ENCODE measurements around the gene NTM. TPM values are rescaled to one million over a fixed set of nuclear protein-coding genes. Genes with fewer than 3 reads are reported as not detected.

The NTM gene
- total RNA-seq, 1 donor from 2014 or later, result 158 TPM

GRCh38 chr11:131373095-131373725, 2.8 kb downstream of the NTM start:
- DNase-seq, result no peak

DNA sequence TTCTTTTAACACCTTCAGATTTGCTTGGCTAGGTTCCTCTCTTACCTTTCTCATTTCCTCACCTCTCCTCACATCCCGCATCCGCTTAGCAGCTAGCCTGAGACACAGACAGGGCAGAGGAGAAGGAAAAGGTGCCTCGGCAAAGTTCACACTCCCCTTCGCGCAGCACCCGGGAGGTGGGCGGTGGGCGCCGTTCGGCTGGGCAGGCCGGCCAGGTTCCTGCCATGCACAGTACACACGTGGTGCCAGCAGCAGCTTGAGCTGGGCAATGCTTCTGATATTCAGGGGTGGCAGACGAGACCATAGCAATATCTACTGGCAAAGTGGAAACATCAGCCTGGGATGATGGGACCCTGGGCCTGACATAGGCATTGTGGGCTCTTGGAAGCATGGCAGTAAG, 3.3 kb downstream of the NTM start:
- no peak for DNase-seq

DNA sequence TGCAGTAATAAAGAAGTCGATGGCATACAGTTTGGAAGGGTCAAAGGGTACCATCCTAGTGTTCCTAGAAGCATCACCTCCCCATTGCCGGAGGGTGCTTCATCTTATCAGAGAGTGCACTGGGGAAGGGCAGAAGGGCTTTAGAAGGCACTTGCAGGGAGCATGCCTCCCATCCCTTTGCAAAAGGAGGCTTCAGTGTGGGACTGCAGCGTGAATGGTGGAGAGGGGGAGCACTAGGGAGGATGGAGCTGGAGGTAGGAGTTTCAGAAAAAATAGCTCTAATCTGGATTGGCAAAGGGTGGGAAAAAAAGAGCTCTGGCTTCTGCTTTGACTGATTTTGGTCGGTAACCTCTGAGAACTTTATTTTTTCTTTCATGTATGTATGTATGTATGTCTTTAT, 5.0 kb downstream of the NTM start:
- DNase-seq, result no peak

- no peak for DNase-seq
Observed at GRCh38 chr11:131375915-131376314, 5.5 kb downstream of the NTM start.

GRCh38 chr11:131378931-131379330, 8.5 kb downstream of the NTM start:
- no peak for DNase-seq

DNA sequence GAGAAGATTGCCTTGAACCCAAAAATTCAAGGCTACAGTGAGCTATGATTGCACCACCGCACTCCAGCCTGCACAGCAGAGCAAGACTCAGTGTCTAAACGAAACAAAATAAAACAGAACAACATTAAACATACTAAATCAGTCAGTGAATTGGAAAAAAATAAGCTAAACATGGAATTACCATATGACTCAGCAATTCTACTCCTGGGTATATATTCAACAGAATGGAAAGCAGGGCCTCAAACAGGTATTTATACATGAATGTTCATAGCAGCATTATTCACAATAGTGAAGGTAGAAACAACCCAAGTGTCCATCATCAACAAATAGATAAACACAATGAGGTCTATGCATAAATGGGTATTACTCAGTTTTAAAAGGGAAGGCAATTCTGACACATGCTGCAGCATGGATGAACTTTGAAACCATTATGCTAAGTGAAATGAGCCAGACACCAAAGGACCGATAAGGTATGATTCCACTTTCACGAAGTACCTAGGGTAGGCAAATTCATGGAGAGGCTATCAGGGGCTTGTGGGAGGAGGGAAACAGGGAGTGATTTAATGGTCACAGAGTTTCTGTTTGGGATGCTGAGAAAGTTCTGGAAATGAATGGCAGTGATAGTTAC, 15.5 kb downstream of the NTM start:
- DNase-seq, result no peak

DNA sequence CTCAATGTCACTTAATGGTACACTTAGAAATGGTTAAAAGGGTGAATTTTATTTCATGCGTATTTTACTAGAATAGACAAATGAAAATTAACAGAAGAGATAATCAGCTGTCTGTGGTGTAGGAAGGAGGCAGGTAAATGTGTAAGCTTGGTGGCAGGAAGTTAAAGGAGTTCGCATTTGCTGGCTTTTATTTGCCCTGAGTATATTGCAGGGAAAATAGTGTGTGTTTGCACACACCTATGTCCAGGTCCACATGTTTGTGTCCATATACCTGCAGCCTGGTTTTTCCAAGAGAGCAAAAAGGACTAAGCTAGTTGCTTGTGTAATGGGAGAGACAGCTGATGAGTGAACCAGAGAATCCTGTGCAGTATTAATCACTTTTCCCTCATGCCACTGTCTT, 16.0 kb downstream of the NTM start:
- DNase-seq, result no peak

DNA sequence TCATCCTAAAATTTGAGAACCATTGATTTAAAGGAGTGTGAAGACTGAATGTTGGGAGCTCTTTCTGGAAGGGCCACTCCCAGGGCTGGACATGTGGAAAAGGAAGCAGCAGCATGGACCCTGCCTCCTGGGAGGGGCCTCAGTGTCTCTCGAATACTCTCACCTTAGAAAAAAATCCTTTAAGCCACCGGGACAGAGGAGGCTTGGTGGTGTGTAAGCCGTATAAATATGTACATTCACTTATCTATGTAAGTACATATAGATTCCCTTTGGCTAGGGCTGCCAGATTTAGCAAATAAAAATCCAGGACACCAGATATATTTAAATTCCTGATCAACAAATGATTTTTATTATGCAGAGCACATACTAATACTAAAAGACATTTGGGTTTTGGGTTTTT, 17.6 kb downstream of the NTM start:
- no peak for DNase-seq

DNA sequence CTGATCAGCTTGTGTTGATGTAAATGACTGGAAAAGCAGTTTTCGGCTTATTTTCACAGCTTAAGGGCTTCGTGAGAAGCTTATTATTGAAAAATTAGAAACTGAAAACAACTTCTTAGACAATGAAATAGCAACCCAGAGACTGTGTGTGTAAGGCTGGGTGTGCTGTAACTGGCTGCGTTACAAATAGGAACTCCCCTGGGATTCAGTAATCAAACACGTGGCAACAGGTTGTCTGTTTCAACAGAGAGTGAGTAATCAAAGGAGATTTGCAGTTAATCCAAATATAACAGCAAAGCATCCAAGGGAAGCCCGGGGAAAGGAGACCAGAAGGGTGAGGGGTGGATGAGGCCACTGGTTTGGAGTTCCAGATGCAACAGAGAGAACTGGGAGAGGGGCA, 19.2 kb downstream of the NTM start:
- no peak for DNase-seq

- no peak for DNase-seq
Observed at GRCh38 chr11:131391176-131391575, 20.8 kb downstream of the NTM start.

DNA sequence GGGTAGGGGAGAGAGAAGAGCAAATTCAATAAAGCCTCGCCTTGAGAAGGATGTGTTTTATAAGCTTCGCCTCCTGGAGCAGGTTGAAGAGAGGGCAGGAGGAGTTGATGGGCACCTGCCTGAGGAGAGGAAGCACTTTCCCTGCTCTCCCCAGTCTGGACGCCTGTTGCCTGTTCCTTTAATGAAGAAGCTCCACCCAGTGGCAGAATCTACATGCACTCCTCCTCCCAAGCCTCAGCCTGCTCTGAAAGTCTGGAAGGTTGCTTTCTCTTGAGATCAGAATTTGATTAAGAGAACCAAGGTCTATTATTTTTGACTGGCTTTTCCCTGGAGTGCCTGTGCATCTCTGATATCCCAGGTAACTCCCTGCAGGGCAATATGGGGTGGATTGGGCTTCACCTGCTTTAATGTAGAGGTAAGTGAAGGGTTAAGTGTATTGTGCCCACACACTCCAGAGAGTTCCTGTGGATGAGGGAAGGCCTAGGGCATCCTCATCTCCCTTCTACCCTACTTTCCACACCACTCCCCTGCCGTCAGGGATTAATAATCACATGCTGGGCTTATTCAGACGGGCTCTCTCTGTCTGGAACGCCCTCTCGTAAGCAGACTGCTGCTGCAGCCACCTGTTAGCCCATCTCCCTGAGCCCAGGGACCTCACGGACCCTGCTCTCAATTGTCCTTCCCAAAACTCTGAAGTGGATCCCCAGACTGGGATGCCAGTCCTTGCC, 22.3 kb downstream of the NTM start:
- DNase-seq, result no peak

DNA sequence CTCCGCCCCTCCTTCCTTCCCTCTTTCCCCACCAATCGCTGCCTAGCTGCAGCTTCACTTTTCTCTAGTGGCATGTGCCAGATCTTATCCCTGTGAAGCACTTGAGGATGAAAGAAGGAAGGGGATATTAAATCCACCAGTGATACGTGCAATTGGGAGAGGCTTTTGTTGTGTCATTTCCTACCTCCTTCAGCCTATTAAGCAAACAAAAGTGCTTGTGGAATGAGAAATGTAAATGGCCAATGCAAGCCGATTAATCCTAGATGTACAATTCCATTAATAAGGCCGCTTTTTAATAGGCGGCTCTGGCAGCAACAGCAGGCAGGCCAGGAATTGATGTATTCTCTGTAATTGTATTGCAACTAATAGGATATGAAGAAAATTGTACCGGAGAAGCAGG, 23.3 kb downstream of the NTM start:
- DNase-seq, result no peak

DNA sequence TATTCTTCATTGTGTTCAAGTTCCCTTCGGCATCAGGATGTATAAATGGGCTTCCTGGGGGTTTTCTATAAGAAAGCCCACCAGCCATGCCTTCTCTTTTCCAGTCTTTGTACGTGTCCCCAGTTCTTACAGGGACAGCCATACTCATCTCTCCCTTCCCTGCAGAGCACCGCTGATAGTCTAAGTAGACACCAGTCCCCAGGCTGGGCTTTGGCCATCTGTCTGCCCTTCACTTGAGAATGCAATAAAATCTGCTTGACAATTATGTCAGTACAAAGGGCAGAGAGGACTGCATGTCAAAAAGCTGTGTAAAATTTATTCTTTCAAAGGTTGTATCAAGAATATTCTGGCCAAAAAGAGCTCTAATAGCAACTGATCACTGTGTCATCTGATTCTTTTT, 27.3 kb downstream of the NTM start:
- DNase-seq, result no peak

GRCh38 chr11:131402040-131402439, 31.6 kb downstream of the NTM start:
- no peak for DNase-seq

GRCh38 chr11:131404010-131404409, 33.6 kb downstream of the NTM start:
- no peak for DNase-seq

GRCh38 chr11:131408025-131408640, 37.7 kb downstream of the NTM start:
- no peak for DNase-seq

DNA sequence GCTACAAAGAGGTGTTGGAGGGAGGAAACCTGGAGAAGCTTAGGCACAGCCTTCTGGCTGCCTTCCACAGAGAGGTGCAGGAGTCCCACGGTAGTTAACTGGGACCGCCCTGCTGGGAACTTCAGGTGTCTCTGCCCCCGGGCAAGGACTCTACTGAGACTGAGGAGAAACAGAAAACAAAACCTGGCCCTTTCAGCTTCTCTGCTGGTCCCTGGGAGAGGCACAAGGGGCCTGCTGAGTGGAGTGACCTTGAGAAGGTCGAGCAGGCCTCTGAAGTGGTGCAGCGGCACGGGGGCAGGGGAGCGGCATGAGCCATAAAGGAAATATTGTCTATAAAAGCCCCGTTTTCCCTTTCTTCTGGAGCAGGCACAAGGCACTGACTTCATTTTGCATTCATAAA, 38.9 kb downstream of the NTM start:
- no peak for DNase-seq

GRCh38 chr11:131411636-131412035, 41.2 kb downstream of the NTM start:
- no peak for DNase-seq

DNA sequence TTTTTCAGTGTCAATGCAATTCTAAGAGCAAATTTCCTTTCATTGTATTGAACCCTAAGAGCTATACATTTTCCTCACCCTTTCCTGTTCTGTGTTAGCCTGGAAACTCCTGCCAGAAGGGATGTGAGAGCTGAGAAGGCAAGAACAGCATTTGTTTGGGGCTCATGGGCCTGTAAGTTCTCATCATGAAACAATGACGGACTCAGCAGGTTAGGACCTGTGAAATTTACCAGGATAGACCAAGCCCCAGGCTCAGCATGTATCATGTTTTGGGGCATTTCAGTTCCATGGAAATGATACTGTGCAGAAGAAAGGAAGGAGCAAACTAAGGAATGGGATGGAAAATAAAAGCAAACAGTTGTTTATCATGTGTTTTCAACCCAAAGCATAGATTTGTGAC, 41.6 kb downstream of the NTM start:
- no peak for DNase-seq

DNA sequence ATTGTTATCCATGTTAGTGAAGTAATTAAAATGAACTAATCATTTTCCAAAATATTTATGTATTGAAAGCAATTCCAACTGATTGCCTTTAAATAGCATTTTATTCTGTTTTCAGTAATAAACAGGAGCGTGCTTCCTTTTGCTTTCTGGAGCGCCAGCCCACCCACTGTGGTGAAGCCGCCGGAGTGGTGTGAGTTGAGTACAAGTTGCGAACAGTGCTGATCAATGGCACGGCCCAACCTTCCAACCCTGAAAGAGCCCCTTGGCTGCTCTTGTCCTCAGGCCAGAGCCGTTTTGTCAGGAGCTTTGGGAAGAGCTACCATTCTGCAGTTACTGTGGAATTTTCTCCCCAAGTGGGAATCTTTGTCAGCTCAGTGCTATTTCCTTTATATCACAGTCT, 42.8 kb downstream of the NTM start:
- no peak for DNase-seq

- DNase-seq, result no peak
Observed at GRCh38 chr11:131418189-131418588, 47.8 kb downstream of the NTM start.

DNA sequence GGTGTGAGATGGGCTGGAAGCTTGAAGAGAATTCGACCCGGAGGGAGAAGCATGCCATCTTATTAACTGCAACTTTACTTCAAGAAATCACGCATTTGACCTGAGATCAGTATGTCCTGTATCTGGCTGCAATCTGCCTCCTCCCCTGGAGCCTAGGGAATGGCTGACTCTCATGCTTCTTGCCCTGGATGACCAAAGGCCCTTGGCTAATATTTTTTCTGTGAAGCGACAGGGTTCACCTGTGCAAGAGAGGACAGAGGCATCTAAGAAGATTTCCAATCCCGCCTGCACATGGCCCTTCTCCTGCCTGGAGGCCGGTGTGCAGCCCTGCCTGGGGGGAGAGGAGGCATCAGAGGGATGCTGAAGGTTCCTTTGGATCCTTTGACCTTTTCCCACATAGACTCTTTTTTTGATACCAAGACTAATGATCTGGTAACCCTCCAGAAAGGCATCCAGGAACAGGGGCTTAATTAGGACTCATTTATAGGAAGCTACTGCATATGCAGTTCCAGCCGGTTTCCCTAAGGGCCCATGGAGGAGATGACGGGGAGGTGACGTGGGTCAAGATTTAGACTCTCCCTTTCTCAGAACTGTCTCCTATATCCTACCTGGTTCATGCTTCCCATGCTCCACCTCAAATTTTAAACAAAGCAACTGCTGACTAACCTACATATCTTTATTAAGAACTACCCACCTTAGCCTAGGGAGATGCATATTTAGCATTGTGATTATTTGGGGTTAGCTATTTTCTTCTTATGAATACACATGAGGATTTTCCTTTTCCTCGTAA, 50.8 kb downstream of the NTM start:
- DNase-seq, result no peak

- DNase-seq, result no peak
Observed at GRCh38 chr11:131422029-131422428, 51.6 kb downstream of the NTM start.

Data from occipital lobe (tissue), 2 donors.